Measurements from ENCODE around the gene PIEZO1. TPM values are rescaled to one million over a fixed set of nuclear protein-coding genes. Genes with fewer than 3 reads are reported as not detected.

PIEZO1 gene
- total and polyA plus RNA-seq, 11 donors = 14.2 to 59.7 (median 31.2) TPM

GRCh38 chr16:88738151-88739084 lies 46.6 kb downstream of the PIEZO1 start:
- intact Hi-C loops (cut with DNase I) = loop anchor here in 7 of 10 donors (2.0 to 10.0 kb wide), 5 partner anchors 48 to 479 kb away; partner anchors contain the start of gene ZNF778 (in 4 of the 7)
- DNase-seq = no peak
- no peak for ATAC-seq
- Histone ChIP-seq H3K27ac (peak overlapping the region in 1 of 12 donors; percentile 48), H3K4me1 (peaks cover 0 to 11% (median 0%) of the 10 kb centered on the region in 12 donors), H3K9me3 (no peaks in the 10 kb centered on the region), H3K36me3 (peaks cover 0 to 72% (median 11%) of the 10 kb centered on the region in 9 donors), H3K27me3 (no peaks in the 10 kb centered on the region), H3K4me3 (no peak overlapping the region)
- WGBS, 4 donors = 86 to 90% (median 89%) methylated on average over 38 to 41 of the region's 41 CpGs
- TF ChIP-seq POLR2A (IDR thresholded peaks at IDR 0.05) = no peak
- TF ChIP-seq, protein P1, sequence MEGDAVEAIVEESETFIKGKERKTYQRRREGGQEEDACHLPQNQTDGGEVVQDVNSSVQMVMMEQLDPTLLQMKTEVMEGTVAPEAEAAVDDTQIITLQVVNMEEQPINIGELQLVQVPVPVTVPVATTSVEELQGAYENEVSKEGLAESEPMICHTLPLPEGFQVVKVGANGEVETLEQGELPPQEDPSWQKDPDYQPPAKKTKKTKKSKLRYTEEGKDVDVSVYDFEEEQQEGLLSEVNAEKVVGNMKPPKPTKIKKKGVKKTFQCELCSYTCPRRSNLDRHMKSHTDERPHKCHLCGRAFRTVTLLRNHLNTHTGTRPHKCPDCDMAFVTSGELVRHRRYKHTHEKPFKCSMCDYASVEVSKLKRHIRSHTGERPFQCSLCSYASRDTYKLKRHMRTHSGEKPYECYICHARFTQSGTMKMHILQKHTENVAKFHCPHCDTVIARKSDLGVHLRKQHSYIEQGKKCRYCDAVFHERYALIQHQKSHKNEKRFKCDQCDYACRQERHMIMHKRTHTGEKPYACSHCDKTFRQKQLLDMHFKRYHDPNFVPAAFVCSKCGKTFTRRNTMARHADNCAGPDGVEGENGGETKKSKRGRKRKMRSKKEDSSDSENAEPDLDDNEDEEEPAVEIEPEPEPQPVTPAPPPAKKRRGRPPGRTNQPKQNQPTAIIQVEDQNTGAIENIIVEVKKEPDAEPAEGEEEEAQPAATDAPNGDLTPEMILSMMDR (IDR thresholded peaks at IDR 0.05) = no peak

DNA sequence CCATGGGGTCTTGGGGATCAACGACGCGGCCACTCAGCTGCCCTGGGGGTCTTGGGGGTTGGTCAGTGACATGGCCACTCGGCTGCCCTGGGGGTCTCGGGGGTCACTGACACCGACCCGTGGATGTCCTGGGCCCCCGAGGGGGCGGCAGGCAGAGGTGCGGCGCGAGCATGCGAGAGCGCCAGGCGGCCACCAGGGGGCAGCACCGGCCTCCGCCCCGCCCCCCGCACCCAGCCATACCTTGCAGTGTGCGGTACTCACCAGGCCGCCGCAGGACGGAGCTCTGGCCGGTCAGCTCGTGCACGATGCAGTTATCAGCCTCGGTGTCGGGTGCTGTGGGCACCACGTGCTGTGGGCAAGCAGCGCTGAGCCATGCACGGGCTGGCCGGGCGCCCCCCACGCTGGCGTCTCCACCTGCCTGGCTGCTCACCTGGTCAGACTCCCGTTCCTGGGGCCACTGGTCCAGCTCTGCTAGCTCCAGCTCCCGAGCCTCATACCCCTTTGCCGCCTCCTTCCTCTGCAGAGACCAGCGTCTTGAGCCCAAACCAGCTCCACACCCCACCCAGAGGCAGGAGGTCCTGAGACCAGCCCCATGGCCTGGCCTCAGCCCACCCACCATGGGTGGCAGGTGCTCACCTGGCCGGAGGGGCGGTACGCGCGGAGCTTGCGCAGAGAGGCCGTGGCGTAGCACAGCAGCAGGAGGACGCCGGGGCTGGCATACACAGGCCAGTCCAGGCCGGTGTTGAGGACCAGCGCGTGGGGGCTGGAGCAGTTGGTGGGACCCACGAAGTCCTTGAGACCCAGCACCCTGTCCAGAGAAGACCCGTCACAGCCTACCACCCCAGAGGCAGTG lies 47.5 kb downstream of the PIEZO1 start:
- DNase-seq (peak; percentile 54 to 87 (median 74)), ATAC-seq (peak; percentile 39 to 79 (median 66))
- Histone ChIP-seq H3K4me1 (peaks cover 0 to 11% (median 0%) of the 10 kb centered on the region in 12 donors), H3K9me3 (no peaks in the 10 kb centered on the region), H3K4me3 (no peak overlapping the region), H3K36me3 (peaks cover 0 to 78% (median 11%) of the 10 kb centered on the region in 9 donors), H3K27ac (peak overlapping the region in 1 of 12 donors; percentile 48), H3K27me3 (no peaks in the 10 kb centered on the region)
- WGBS, 4 donors = 38 to 72% (median 45%) methylated on average over 26 to 54 of the region's 54 CpGs
- TF ChIP-seq, protein P1 (IDR thresholded peaks at IDR 0.05) = peak; percentile 95 to 99 (median 98)
- no peak for TF ChIP-seq POLR2A (IDR thresholded peaks at IDR 0.05)
- intact Hi-C loops (cut with DNase I) = loop anchor here in 8 of 10 donors (2.0 to 10.0 kb wide), 6 partner anchors 49 to 480 kb away; partner anchors contain the start of gene ZNF778 (in 4 of the 8)

DNA sequence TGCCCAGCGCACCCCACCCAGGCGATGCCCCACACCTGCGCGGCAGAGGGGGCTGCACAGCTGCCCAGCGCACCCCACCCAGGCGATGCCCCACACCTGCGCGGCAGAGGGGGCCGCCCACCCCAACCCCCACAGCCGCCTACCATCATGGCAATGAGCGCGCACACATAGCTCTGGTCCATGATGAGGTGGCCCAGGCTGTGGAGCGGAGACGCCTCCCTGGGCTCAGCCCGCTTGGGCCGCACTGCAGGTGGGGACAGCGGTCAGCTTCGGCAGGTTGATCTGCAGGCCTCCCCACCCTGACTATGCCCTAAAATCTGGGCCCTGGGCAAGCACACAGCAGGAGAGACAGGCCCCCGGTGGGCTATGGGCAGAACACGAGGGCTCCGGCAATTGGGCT lies 48.5 kb downstream of the PIEZO1 start:
- Histone ChIP-seq H3K27ac (no peak overlapping the region), H3K36me3 (peaks cover 0 to 80% (median 11%) of the 10 kb centered on the region in 9 donors), H3K4me1 (peaks cover 0 to 11% (median 0%) of the 10 kb centered on the region in 12 donors), H3K27me3 (no peaks in the 10 kb centered on the region), H3K9me3 (no peaks in the 10 kb centered on the region), H3K4me3 (no peak overlapping the region)
- 92 to 97% (median 96%) methylated on average over 10 to 21 of the region's 21 CpGs for WGBS, 4 donors
- DNase-seq = no peak
- TF ChIP-seq POLR2A (IDR thresholded peaks at IDR 0.05) = no peak
- TF ChIP-seq, protein P1 (IDR thresholded peaks at IDR 0.05) = no peak
- no peak for ATAC-seq
- intact Hi-C loops (cut with DNase I) = loop anchor here in 6 of 10 donors (2.0 to 10.0 kb wide), 4 partner anchors 430 to 481 kb away; partner anchors contain the start of gene ZNF778 (in 4 of the 6)

Data from heart left ventricle (tissue), 16 donors.